Neutrophil (primary cell): ENCODE measurements around the gene FHOD3.

Source experiments
- H3K27ac ChIP-seq: fragments of 200-600 bp; sonication (generic); 2 replicates; pipeline ENCODE4 v1.5.1; 2016; ENCODE audit warnings: mild to moderate bottlenecking, moderate library complexity
- H3K27me3 ChIP-seq: fragments of 200-600 bp; sonication (generic); 2 replicates; pipeline ENCODE4 v1.6.0; 2016; ENCODE audit warnings: mild to moderate bottlenecking
- H3K36me3 ChIP-seq: fragments of 200-600 bp; sonication (generic); 2 replicates; pipeline ENCODE4 v1.5.1; 2017
- H3K4me1 ChIP-seq, 2 experiments: fragments of 200-600 bp in 1 of 2; sonication (generic) in 1 of 2; 1 replicate in 1 of 2; 2 replicates in 1 of 2; pipeline versions ENCODE4 v1.5.1 to v1.6.1; 2013 to 2016; ENCODE audit warnings: low read depth in 1 of 2, low read length in 1 of 2, mild to moderate bottlenecking in 1 of 2, moderate library complexity in 1 of 2; ENCODE audit not compliant: control insufficient read depth in 1 of 2, insufficient read depth in 1 of 2
- H3K4me3 ChIP-seq, 2 experiments: fragments of 200-600 bp in 1 of 2; sonication (generic) in 1 of 2; 1 replicate in 1 of 2; 2 replicates in 1 of 2; pipeline ENCODE4 v1.5.1; 2013 to 2016; ENCODE audit warnings: low read depth in 1 of 2, low read length in 1 of 2, mild to moderate bottlenecking in 1 of 2, moderate library complexity in 1 of 2
- H3K9me3 ChIP-seq: fragments of 200-600 bp; sonication (generic); 2 replicates; pipeline ENCODE4 v1.5.1; 2016
- TF ChIP-seq, protein P1 (sequence below): fragments of 200-600 bp; sonication (generic); IDR thresholded peaks from 2 replicates; pipeline ENCODE4 v1.5.1; 2016; ENCODE audit warnings: antibody characterized with exemption

Gene FHOD3

DNA sequence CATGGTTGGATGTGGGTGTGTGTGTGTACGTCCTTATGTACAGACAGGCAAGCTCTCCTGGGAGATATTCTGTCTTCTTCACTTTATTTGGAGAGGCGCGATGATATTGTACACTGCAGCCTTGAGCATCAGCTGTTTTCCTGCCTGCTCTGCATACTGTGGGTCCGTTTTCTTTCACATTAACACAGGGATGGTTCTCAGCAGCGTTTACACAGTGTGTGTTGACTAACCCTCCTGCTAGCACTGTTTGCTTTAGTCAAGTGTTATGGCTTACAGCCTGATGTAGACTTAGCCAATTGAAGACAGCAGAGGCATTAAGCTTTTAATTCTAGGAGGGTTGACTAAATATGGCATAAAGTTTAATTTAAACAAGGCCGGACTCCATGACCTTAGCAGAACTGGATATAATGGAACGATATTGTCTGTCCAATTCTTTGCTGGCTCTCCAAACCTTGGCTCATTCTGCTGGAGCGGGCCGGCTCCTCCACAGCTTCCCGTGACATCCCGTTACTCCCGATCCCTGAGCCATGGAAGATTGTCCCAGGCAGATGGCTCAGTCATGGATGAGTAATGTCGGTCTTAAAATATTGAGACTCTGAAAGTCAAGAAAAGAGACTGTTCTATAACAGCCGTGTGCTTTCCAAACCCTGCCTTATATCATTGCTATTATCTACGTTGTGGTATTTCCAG lies 396.6 kb downstream of the FHOD3 start:
- Histone ChIP-seq H3K4me3 (no peak overlapping the region), H3K36me3 (no peaks in the 10 kb centered on the region), H3K27ac (no peak overlapping the region), H3K9me3 (no peaks in the 10 kb centered on the region), H3K27me3 (no peaks in the 10 kb centered on the region), H3K4me1 (no peaks in the 10 kb centered on the region)
- TF ChIP-seq, protein P1, sequence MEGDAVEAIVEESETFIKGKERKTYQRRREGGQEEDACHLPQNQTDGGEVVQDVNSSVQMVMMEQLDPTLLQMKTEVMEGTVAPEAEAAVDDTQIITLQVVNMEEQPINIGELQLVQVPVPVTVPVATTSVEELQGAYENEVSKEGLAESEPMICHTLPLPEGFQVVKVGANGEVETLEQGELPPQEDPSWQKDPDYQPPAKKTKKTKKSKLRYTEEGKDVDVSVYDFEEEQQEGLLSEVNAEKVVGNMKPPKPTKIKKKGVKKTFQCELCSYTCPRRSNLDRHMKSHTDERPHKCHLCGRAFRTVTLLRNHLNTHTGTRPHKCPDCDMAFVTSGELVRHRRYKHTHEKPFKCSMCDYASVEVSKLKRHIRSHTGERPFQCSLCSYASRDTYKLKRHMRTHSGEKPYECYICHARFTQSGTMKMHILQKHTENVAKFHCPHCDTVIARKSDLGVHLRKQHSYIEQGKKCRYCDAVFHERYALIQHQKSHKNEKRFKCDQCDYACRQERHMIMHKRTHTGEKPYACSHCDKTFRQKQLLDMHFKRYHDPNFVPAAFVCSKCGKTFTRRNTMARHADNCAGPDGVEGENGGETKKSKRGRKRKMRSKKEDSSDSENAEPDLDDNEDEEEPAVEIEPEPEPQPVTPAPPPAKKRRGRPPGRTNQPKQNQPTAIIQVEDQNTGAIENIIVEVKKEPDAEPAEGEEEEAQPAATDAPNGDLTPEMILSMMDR: no peak

DNA sequence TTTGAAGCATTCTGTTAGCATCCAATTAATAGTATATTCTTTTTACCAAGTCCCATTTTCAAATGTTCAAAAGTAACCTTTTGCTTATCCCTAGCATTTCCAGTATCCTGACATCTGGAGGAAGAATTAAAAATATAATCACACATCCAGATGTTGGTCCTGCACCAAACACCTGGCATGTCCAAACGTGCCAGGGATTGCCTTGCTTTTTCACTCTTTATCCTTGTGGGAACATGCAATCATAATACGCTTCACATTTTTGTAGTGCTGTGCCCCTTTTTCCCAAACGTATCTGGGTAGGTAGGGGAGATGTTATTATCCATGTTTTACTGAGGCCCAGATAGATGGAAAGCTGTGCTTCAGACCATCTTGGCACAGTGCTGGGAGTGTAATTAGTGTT lies 398.3 kb downstream of the FHOD3 start:
- Histone ChIP-seq H3K4me1 (no peaks in the 10 kb centered on the region), H3K36me3 (no peaks in the 10 kb centered on the region), H3K9me3 (no peaks in the 10 kb centered on the region), H3K27me3 (no peaks in the 10 kb centered on the region), H3K27ac (no peak overlapping the region), H3K4me3 (no peak overlapping the region)
- TF ChIP-seq, protein P1: no peak

DNA sequence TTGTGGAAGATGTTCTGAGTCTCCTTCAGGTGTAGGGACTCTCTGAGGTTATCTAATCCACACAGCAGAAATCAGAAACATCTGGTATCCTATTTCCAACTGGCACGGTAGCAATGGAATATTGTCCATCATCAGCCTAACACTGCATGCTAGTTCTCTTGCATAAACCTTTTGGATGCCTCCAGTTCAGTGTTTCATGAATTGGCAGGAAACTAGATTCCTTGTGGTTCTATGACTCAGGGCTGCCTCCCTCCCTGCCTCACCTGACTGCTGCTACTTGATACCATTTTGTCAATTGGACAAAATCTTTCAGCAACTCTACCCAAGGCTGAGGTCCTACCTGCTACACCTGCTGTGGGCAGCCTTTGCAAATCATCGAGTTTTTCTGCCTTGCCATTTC lies 400.4 kb downstream of the FHOD3 start:
- H3K9me3 ChIP-seq: no peaks in the 10 kb centered on the region
- H3K4me3 ChIP-seq: no peak overlapping the region
- TF ChIP-seq, protein P1: no peak
- H3K27ac ChIP-seq: no peak overlapping the region
- H3K4me1 ChIP-seq: no peaks in the 10 kb centered on the region
- H3K36me3 ChIP-seq: no peaks in the 10 kb centered on the region
- H3K27me3 ChIP-seq: no peaks in the 10 kb centered on the region

DNA sequence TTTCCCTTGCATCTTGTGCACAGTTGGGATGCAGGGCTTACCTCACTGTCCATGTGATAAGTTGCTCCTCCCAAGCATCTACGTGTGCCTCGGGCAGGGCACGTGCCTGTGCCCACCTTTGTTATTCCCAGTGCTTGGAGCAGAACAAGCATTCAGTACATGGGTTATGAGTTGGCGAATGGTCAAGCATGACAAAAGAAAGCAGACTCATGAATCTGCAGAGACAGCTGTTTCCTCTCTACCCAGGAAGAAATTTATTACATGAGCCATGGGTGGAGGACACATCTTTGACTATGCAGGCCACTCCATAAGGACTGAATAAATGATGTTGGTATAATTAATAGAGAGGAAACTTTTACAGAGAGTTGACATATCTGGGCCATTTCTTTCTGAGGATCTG lies 403.4 kb downstream of the FHOD3 start:
- no peaks in the 10 kb centered on the region for H3K27me3 ChIP-seq
- TF ChIP-seq, protein P1: no peak
- H3K4me3 ChIP-seq: no peak overlapping the region
- H3K9me3 ChIP-seq: no peaks in the 10 kb centered on the region
- no peaks in the 10 kb centered on the region for H3K36me3 ChIP-seq
- no peak overlapping the region for H3K27ac ChIP-seq
- no peaks in the 10 kb centered on the region for H3K4me1 ChIP-seq

DNA sequence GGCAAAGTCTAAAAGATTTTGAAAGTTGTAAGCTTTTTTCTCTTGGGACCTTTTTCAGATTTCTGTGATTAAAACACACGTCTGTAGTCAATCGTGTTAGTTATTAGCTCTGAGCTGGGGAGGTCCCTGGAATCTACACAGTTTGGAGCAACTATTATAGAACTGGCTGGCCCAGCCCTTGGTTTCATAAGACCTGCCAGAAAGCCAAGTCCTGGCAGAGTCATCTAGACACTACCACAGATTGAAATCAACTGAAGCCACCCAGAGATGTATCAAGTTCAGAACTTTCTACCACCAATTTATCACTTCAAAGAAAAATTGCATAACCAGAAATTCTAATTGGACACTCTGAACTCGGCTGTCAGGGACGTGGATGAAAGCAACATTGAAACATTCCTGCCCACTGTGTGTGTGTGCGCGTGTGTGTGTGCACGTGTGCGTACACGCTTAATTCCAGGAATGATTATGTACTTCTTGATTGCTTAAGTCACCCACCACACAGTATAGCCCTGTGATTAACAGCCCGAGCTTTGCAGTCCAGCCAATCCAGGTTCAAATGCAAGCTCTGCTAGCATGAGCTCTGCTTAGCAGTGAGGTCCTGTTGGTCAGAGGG lies 405.0 kb downstream of the FHOD3 start:
- Histone ChIP-seq H3K27me3 (no peaks in the 10 kb centered on the region), H3K27ac (no peak overlapping the region), H3K4me3 (no peak overlapping the region), H3K4me1 (no peaks in the 10 kb centered on the region), H3K36me3 (no peaks in the 10 kb centered on the region), H3K9me3 (no peaks in the 10 kb centered on the region)
- TF ChIP-seq, protein P1: no peak
